Measurements from ENCODE around the gene PLA2G4F.

DNA sequence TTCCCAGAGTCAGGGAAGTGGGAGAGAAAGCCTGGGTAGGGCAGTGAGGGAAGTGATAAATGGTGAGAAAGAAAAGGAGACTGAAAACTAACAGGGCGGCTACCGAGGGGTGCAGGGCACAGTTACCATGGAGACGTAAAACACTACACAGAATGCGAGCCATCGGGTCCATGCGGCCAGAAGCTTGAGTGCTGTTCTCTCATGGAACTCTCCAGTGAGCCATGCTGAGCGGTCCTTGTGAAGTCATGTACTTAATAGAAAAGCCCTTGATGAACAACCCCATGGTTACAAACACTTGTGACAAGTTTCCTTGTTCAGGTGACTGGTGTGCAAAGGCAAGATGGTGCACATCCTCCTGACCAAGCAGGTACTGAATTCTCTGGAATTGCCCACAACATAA lies 3.7 kb upstream of the PLA2G4F start:
- TF ChIP-seq BHLHE40 (IDR thresholded peaks at IDR 0.05; ENCODE audit: borderline replicate concordance) (no peak), LEF1 (IDR thresholded peaks at IDR 0.05; ENCODE audit: borderline replicate concordance) (no peak), HDGF (IDR thresholded peaks at IDR 0.05; ENCODE audit: borderline replicate concordance) (no peak), FOXM1 (IDR thresholded peaks at IDR 0.05; ENCODE audit: borderline replicate concordance) (no peak), FOXA1 (IDR thresholded peaks at IDR 0.05) (no peak), CTBP1 (IDR thresholded peaks at IDR 0.05; ENCODE audit: borderline replicate concordance) (no peak), FOXK2 (IDR thresholded peaks at IDR 0.05) (no peak)
- TF ChIP-seq, protein P1, sequence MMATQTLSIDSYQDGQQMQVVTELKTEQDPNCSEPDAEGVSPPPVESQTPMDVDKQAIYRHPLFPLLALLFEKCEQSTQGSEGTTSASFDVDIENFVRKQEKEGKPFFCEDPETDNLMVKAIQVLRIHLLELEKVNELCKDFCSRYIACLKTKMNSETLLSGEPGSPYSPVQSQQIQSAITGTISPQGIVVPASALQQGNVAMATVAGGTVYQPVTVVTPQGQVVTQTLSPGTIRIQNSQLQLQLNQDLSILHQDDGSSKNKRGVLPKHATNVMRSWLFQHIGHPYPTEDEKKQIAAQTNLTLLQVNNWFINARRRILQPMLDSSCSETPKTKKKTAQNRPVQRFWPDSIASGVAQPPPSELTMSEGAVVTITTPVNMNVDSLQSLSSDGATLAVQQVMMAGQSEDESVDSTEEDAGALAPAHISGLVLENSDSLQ (IDR thresholded peaks at IDR 0.05), result no peak
